Gastrocnemius medialis (tissue), 4 donors: Measurements from ENCODE around the gene CCDC183. TPM values are rescaled to one million over a fixed set of nuclear protein-coding genes. Genes with fewer than 3 reads are reported as not detected.
"Not testable (repeated sequence)": the region's sequence is repeated elsewhere in the genome, so short reads cannot be mapped to it uniquely, and the experiment has no call there.

Source experiments
- ATAC-seq, 2 donors: fragments of 150-250 bp; one replicate each; pipeline ENCODE4 v1.9.1; 2016
- DNase-seq, 2 donors: peaks; one replicate each; pipeline ENCODE4 v3.0.0-alpha.2; 2019
- H3K27ac ChIP-seq, 4 donors: fragments of 200-600 bp; sonication (generic); 1 replicate in 1 of 4; 2 replicates in 3 of 4; pipeline ENCODE4 v1.5.1; 2016 to 2018; ENCODE audit warnings: mild to moderate bottlenecking in 2 of 4, moderate library complexity in 1 of 4
- H3K27me3 ChIP-seq, 3 donors: fragments of 200-600 bp; sonication (generic) in 2 of 3; 1 replicate in 1 of 3; 2 replicates in 2 of 3; pipeline versions ENCODE4 v1.5.1 to v1.6.0; 2016 to 2019; ENCODE audit warnings: mild to moderate bottlenecking in 1 of 3, moderate library complexity in 1 of 3
- H3K36me3 ChIP-seq, 2 donors: fragments of 200-600 bp; sonication (generic) in 1 of 2; one replicate each; pipeline ENCODE4 v1.5.1; 2017 to 2018
- H3K4me1 ChIP-seq, 2 donors: fragments of 200-600 bp; sonication (generic) in 1 of 2; one replicate each; pipeline ENCODE4 v1.5.1; 2016 to 2017; ENCODE audit warnings: mild to moderate bottlenecking in 2 of 2
- H3K4me3 ChIP-seq, 4 donors: fragments of 200-600 bp; sonication (generic) in 3 of 4; 1 replicate in 1 of 4; 2 replicates in 3 of 4; pipeline ENCODE4 v1.5.1; 2016 to 2019; ENCODE audit warnings: mild to moderate bottlenecking in 2 of 4
- H3K9me3 ChIP-seq, 3 donors: fragments of 200-600 bp; sonication (generic) in 2 of 3; 1 replicate in 1 of 3; 2 replicates in 2 of 3; pipeline ENCODE4 v1.5.1; 2016 to 2019
- CTCF ChIP-seq, 5 experiments: fragments of 450-650 bp in 3 of 5; fragments of 200-600 bp in 2 of 5; sonication (generic) in 2 of 5; IDR thresholded peaks in 4 of 5; conservative IDR thresholded peaks in 1 of 5; 1 replicate in 4 of 5; 2 replicates in 1 of 5; pipeline ENCODE4 v1.5.1; 2016 to 2019; ENCODE audit warnings: antibody characterized with exemption in 5 of 5, mild to moderate bottlenecking in 3 of 5, moderate library complexity in 3 of 5
- POLR2A ChIP-seq, 2 donors: fragments of 450-650 bp; IDR thresholded peaks; one replicate each; pipeline ENCODE4 v1.6.1; 2017; ENCODE audit warnings: antibody characterized with exemption in 2 of 2, mild to moderate bottlenecking in 2 of 2, moderate library complexity in 2 of 2
- in situ Hi-C, 4 donors: fragments of 200-750 bp; cut with MboI; loops; one replicate each; pipeline versions ENCODE4 v1.15.0 to v1.8.0; 2017; ENCODE audit warnings: low sequenced_read_pairs in 4 of 4
- intact Hi-C: fragments of 100-400 bp; cut with DNase I; formaldehyde crosslinking; loops from one replicate; pipeline ENCODE4 v1.15.1; 2023; ENCODE audit warnings: low total_unique reads
- total RNA-seq, 4 donors: library from RNA; depleted of rRNA; stranded (reverse); fragments of >200 nt; gene quantifications; one replicate each; pipeline versions ENCODE4 v1.1.0 to v1.2.3, GENCODE V29; 2016

CCDC183 gene
- total RNA-seq, 4 donors from 2014 or later: 0.31 TPM; not detected in 3

- H3K4me1 ChIP-seq: peaks cover 0 to 4% of the 10 kb centered on the region in 2 donors
- intact Hi-C loops (no loop called here), in situ Hi-C loops (no loop called here)
- TF ChIP-seq CTCF (IDR thresholded peaks at IDR 0.05 in 4 of 5, conservative IDR thresholded peaks at IDR 0.05 in 1 of 5): no peak
- H3K27ac ChIP-seq: no peak overlapping the region
- DNase-seq (peak in 1 of 2 donors; percentile 34), ATAC-seq (peak in 1 of 2 donors; percentile 55)
- H3K27me3 ChIP-seq: peaks cover 0 to 6% (median 3%) of the 10 kb centered on the region in 3 donors
- H3K4me3 ChIP-seq: no peak overlapping the region
- no peaks in the 10 kb centered on the region for H3K9me3 ChIP-seq
- no peaks in the 10 kb centered on the region for H3K36me3 ChIP-seq
Measured at GRCh38 chr9:136765041-136765440, 31.1 kb upstream of the CCDC183 start.

GRCh38 chr9:136765745-136766409 is 30.3 kb upstream of the CCDC183 start:
- in situ Hi-C loops, H3K36me3 ChIP-seq, H3K27me3 ChIP-seq, H3K4me3 ChIP-seq, intact Hi-C loops, ATAC-seq, H3K4me1 ChIP-seq, H3K9me3 ChIP-seq, DNase-seq: not testable (repeated sequence)
- peak overlapping the region in 1 of 4 donors; percentile 40 for H3K27ac ChIP-seq

- DNase-seq (peak; percentile 60 to 79), ATAC-seq (peak in 1 of 2 donors; percentile 37)
- H3K36me3 ChIP-seq, H3K9me3 ChIP-seq, H3K4me3 ChIP-seq, H3K27me3 ChIP-seq, H3K4me1 ChIP-seq, intact Hi-C loops, in situ Hi-C loops: not testable (repeated sequence)
- peak in 2 of 5 experiments; percentile 49 to 52 for TF ChIP-seq CTCF (IDR thresholded peaks at IDR 0.05 in 4 of 5, conservative IDR thresholded peaks at IDR 0.05 in 1 of 5)
- H3K27ac ChIP-seq: peak overlapping the region in 1 of 4 donors; percentile 40
Measured at GRCh38 chr9:136766410-136767120, 29.6 kb upstream of the CCDC183 start.

GRCh38 chr9:136769710-136770191 is 26.4 kb upstream of the CCDC183 start:
- Histone ChIP-seq H3K4me3 (no peak overlapping the region), H3K27ac (no peak overlapping the region), H3K9me3 (peaks cover 0 to 5% (median 2%) of the 10 kb centered on the region in 3 donors), H3K36me3 (no peaks in the 10 kb centered on the region), H3K4me1 (peaks cover 0 to 4% of the 10 kb centered on the region in 2 donors), H3K27me3 (peaks cover 0 to 6% (median 3%) of the 10 kb centered on the region in 3 donors)
- intact Hi-C loops: no loop called here
- no peak for DNase-seq
- ATAC-seq: no peak
- in situ Hi-C loops: no loop called here
- TF ChIP-seq POLR2A (IDR thresholded peaks at IDR 0.05) (no peak), CTCF (IDR thresholded peaks at IDR 0.05 in 4 of 5, conservative IDR thresholded peaks at IDR 0.05 in 1 of 5) (peak in 3 of 5 experiments; percentile 30 to 49 (median 36))

GRCh38 chr9:136771907-136772415 is 24.2 kb upstream of the CCDC183 start:
- H3K27ac ChIP-seq: no peak overlapping the region
- peaks cover 0 to 6% (median 3%) of the 10 kb centered on the region in 3 donors for H3K27me3 ChIP-seq
- H3K9me3 ChIP-seq: peaks cover 0 to 5% (median 2%) of the 10 kb centered on the region in 3 donors
- H3K4me1 ChIP-seq: no peaks in the 10 kb centered on the region
- in situ Hi-C loops (no loop called here), intact Hi-C loops (no loop called here)
- H3K36me3 ChIP-seq: no peaks in the 10 kb centered on the region
- TF ChIP-seq CTCF (IDR thresholded peaks at IDR 0.05 in 4 of 5, conservative IDR thresholded peaks at IDR 0.05 in 1 of 5) (no peak), POLR2A (IDR thresholded peaks at IDR 0.05) (no peak)
- H3K4me3 ChIP-seq: no peak overlapping the region
- no peak for DNase-seq
- no peak for ATAC-seq
